ENCODE data around the gene TMEM201.

TMEM201 gene

DNA sequence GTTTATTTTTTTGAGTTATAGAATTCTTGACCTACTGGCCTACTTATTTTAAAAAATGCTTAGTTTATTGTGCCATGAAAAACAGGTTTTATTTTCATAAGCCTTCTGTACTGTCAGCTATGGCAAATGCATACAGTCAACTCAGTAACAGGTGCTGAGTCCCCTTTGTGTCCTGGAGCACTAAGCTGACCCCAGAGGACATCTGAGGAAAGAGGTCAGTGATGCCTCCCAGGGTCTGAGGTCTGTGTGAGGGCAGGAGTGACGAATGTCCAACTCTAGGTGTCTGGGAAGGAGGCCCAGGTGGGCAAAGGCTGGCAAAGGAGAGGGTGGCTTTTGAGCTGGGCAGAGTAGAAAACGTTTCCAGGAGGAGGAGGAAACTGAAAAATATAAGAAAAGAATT lies 7.8 kb upstream of the TMEM201 start:
- DNase-seq: no peak

GRCh38 chr1:9586147-9586766 lies 2.5 kb upstream of the TMEM201 start:
- no peak for DNase-seq

- DNase-seq: peak; percentile 28
Measured at GRCh38 chr1:9589144-9589718, 520 bp downstream of the TMEM201 start.

GRCh38 chr1:9589719-9590157 lies 1.0 kb downstream of the TMEM201 start:
- DNase-seq: no peak

- no peak for DNase-seq
Measured at GRCh38 chr1:9590201-9590600, 1.5 kb downstream of the TMEM201 start.

GRCh38 chr1:9590945-9591668 lies 2.4 kb downstream of the TMEM201 start:
- no peak for DNase-seq

- DNase-seq: no peak
Measured at GRCh38 chr1:9591669-9592509, 3.2 kb downstream of the TMEM201 start.

DNA sequence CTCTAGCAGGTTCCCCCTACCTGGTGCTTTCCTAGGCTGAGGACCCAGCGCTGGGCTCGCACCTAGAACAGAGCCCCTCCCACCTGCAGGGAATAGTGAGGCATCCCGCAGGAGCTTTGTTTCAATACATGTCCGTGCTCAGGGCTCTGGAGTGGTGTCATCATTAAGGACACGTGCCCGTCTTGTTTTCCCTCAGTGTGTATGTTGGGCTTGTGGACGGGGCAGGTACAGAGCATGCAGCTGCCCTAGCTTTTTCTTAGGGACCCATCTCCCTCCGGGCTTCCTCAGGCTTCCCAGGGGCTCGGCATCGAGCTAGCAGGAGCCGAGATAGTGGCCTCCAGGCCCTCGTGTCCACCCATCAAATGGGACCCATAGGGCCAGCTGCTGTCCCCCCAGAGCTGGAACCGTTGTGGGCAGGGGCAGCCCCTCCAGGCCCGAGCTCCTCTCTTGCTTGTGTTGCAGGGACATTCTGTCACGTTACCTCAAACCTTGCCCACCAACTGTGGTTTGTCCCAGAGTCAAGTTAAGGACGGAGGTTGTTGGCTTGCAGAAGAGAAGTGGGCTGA lies 3.9 kb downstream of the TMEM201 start:
- no peak for DNase-seq

GRCh38 chr1:9593147-9593491 lies 4.4 kb downstream of the TMEM201 start:
- no peak for DNase-seq

- no peak for DNase-seq
Measured at GRCh38 chr1:9593492-9594465, 5.1 kb downstream of the TMEM201 start.

GRCh38 chr1:9594471-9595155 lies 5.9 kb downstream of the TMEM201 start:
- DNase-seq: no peak

DNA sequence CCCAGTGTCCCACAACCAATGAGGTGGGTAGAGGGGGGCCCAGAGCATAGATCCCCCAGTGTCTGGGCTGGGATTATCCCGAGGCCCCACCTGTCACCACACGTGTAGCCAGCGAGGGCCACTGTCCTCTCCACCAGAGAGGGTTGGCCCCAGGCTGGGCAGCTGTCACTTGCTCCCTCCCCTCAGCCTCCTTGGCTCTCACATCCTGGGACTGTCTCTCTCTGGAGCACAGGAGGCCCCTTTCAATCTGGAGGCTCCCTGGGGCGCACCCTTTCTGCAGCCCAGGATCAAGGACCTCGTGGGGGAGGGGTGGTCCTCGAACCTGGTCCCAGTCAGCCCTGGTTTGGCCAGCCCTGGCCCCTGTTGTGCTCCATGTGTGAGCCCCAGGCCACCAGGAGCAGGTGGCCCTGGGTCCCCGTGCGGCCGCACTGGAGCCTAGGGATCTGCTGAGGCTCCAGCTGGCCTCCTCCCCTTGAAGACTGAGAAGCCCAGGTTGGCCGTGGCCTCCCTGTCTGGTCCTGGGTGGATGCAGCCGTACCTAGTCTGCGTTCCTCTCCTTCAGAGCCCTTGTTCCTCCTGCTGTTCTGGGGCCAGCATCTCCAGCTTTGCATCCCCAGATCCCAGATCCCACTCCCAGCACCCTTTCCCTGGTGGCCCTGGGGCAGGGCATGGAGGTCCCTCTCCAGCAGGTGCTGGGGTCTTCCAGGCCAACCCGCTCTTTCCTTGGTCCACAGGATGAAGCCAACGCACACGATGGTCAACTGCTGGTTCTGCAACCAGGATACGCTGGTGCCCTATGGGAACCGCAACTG lies 6.7 kb downstream of the TMEM201 start:
- no peak for DNase-seq

GRCh38 chr1:9595968-9596340 lies 7.2 kb downstream of the TMEM201 start:
- DNase-seq: no peak

DNA sequence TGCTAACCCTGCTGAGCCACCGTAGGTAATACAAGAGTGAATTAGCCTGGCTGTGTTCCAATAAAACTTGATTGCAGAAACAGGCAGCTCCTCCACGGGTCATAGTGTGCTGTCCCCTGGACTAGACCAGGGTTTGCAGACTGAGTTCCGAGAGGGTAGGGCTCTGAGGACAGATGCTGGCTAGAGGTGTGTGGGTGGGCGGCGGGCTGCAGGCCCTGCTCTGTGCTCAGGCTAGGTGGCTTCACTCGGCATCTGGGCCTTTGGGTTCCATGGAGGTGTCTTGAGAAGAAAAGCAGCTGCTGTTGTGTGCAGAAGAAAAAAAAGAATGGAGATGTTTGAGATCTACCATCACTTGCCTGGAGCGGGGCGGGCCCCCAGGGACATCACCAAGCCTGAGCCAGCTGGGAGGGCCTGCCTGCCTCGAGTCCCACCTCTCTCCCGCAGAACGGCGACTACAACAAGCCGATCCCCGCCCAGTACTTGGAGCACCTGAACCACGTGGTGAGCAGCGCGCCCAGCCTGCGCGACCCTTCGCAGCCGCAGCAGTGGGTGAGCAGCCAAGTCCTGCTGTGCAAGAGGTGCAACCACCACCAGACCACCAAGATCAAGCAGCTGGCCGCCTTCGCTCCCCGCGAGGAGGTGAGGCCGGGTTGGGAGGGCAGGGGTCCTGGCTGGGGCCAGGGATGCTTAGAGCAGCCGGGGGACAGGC lies 7.9 kb downstream of the TMEM201 start:
- no peak for DNase-seq

DNA sequence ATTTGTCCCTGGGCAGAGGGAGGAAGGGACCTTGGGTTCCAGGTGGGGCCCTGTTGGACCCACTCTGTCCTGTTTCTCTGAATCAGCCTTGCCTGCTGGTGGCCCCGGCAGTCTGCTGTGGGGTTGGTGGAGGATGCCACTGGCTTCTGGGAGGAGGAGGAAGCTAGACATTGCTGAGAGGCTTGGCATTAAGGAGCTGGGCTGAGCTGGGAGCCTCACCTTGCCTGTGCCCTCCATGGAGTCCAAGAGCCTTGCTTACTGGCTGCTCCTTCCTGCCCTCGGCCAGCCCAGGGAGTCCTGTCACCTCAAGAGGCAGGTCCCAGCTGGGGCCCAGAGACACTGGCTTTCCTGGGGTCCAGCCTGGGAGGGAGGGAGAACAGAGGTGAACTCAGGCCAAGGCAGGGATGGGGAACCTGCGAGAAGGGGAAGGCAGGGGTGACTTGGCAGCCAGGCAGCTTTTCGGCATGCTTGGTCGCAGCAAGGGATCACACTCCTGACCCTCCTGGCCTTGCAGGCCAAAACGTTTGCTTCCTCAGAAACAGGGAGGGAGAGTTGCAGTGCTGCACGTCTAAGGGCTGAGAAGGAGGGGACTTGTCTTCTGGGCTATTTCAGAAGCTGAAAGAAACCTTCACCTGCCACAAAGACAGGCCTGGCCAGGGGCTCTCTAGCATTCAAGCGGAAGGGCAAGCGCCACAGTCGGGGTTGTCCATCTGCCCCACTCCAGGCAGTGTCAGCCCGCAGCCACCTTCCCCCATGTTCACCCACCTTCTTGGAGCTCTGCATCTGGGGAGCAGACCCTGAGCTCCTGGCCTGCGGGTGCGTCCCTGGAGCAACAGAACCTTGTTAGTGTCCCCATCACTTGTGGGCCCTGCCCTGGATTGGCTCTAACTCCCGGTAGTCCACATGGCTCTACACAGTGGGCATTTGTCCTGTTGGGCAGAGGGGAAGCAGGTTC lies 8.9 kb downstream of the TMEM201 start:
- DNase-seq: no peak

DNA sequence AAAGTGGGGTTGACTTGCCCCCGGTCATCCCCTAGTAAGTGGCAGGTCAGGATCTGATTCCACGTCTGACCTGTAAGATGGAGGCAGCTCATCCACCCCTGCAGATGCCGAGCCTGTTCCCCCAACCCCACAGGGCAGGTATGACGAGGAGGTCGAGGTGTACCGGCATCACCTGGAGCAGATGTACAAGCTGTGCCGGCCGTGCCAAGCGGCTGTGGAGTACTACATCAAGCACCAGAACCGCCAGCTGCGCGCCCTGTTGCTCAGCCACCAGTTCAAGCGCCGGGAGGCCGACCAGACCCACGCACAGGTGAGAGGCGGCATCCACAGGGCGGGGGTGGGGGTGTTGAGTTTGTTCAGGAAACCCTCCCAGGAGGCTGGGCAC lies 9.6 kb downstream of the TMEM201 start:
- no peak for DNase-seq

- no peak for DNase-seq
Measured at GRCh38 chr1:9599741-9600140, 11.0 kb downstream of the TMEM201 start.
